ENCODE data around the gene MORN1.
A peak's percentile ranks its signal among the peaks of the same experiment; 100 is the strongest.

MORN1 gene

GRCh38 chr1:2349806-2350205 lies 41.5 kb downstream of the MORN1 start:
- DNase-seq, result no peak

- peak; percentile 6 for DNase-seq
These were observed 42.7 kb downstream of the MORN1 start for GRCh38 chr1:2348346-2349325.

GRCh38 chr1:2347896-2348295 lies 43.5 kb downstream of the MORN1 start:
- peak; percentile 9 for DNase-seq

GRCh38 chr1:2347409-2347785 lies 44.0 kb downstream of the MORN1 start:
- peak; percentile 10 for DNase-seq

- DNase-seq, result peak; percentile 13
These were observed 44.5 kb downstream of the MORN1 start for GRCh38 chr1:2346691-2347408.

GRCh38 chr1:2345297-2346075 lies 45.9 kb downstream of the MORN1 start:
- peak; percentile 11 for DNase-seq

GRCh38 chr1:2344744-2345296 lies 46.5 kb downstream of the MORN1 start:
- no peak for DNase-seq

GRCh38 chr1:2344121-2344681 lies 47.2 kb downstream of the MORN1 start:
- no peak for DNase-seq

GRCh38 chr1:2343023-2343935 lies 48.1 kb downstream of the MORN1 start:
- no peak for DNase-seq

- no peak for DNase-seq
These were observed 48.9 kb downstream of the MORN1 start for GRCh38 chr1:2342384-2343022.

- DNase-seq, result no peak
These were observed 49.5 kb downstream of the MORN1 start for GRCh38 chr1:2341706-2342383.

- DNase-seq, result no peak
These were observed 50.5 kb downstream of the MORN1 start for GRCh38 chr1:2340918-2341254.

GRCh38 chr1:2340086-2340917 lies 51.1 kb downstream of the MORN1 start:
- no peak for DNase-seq

GRCh38 chr1:2339206-2340085 lies 51.9 kb downstream of the MORN1 start:
- no peak for DNase-seq

- DNase-seq, result no peak
These were observed 53.9 kb downstream of the MORN1 start for GRCh38 chr1:2337501-2337900.

GRCh38 chr1:2337081-2337480 lies 54.3 kb downstream of the MORN1 start:
- DNase-seq, result no peak

- DNase-seq, result no peak
These were observed 54.9 kb downstream of the MORN1 start for GRCh38 chr1:2336499-2336898.

GRCh38 chr1:2335721-2336455 lies 55.5 kb downstream of the MORN1 start:
- DNase-seq, result no peak
